Myocyte (in vitro differentiated cells): ENCODE data around the gene SLC9A7. TPM values are rescaled to one million over a fixed set of nuclear protein-coding genes. Genes with fewer than 3 reads are reported as not detected.
A peak's percentile ranks its signal among the peaks of the same experiment; 100 is the strongest.

Experiments used
- DNase-seq: peaks from one replicate; pipeline ENCODE4 v3.0.0-alpha.2; 2012; ENCODE audit warnings: low read depth
- total RNA-seq: library from RNA; depleted of rRNA; stranded (reverse); fragments of >200 nt; gene quantifications from 2 replicates; pipeline ENCODE4 v1.2.3, GENCODE V29; 2014

The SLC9A7 gene
- total RNA-seq, 1 donor from 2014 or later: 36.0 TPM

DNA sequence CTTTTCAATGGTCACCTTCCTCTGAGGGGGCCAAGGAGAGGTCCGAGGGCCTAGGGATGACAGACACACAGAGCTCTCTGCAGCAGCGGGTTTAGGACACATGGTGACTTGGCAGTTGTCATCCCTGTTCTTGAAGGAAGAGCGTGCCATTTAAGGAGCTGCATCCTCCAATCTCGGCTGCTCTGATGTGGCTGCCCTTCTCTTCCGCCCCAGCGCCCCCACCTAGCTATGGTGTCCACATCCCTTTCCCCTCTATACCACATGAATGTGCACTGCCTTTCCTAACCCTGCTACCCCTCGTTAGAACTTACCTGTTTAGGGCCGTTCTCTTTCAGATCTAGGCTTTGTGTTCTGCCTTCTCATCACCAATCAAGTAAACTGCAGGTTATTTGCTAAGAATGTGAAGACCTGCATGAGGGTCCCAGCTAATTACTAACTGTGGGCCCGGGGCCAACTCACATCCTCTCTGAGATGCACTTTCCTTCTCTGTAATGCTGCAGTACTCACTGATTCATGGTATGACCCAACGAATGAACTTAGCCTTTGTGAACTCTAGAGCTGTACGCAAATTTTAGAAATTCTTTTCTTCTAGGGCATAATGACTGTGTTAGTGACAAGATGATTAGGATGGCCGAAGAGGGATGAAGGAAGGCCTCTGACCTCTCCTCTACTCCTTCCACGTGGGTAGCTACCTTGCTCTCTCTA lies 147.1 kb downstream of the SLC9A7 start:
- no peak for DNase-seq

DNA sequence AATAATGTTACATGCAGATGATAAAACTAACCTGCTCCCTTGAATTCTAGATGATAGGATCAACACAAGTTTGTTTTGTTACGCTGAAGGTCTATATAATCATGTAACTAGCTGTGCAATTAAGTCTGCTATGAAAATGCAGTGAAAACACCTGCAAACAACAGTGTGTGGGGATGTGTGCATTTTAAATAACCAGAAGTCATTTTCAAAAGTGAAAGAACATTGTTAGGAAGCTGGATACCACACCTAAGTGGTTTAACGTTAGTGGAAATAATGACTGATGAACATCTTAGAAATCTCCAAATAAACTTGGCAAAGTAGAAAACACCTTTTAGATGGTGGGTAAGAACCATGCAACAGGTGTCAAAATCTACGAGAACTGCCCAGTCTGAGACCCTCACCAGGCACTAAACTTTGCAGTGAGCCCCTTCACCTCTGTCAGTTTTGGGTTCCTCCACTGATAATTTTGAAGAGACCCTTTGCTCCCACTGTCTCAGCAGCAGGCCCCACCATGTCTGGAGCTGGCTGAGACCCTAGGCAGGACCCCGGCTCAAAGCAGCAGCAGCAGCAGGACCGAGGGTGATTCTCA lies 148.8 kb downstream of the SLC9A7 start:
- no peak for DNase-seq

- no peak for DNase-seq
Observed at GRCh38 chrX:46607916-46608315, 151.0 kb downstream of the SLC9A7 start.

DNA sequence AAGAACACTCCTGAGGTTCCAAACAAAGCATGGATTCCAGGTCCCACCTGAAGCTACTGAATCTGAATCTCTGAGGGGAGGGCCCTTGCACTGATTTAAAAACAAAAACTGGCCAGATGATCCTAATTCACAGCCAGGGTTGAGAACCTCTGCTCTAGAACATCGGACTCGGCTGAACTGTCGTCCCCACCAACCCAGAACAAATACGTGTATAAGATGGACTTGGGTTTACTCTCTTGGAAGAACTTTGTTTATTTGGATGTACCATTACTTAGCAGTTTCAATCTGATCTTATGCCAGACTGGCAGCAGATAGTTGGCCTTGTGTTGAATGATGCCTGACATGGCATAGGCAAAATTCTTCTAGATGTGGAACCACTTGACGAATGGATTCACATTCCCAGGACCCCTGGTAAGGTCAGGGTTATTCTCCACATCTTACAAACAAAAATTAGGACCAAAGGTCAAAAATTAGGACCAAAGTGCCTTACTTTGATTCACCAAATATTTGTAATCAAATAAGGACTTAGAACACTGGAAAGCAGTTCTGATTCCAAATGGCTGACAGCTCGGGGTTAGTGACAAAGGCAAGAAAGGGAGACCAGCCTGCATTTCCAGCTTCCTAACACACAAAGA lies 156.3 kb downstream of the SLC9A7 start:
- DNase-seq: no peak

GRCh38 chrX:46601283-46601682 lies 157.6 kb downstream of the SLC9A7 start:
- no peak for DNase-seq

GRCh38 chrX:46599051-46599560 lies 159.8 kb downstream of the SLC9A7 start:
- DNase-seq: peak; percentile 58

GRCh38 chrX:46597771-46598170 lies 161.1 kb downstream of the SLC9A7 start:
- DNase-seq: no peak

GRCh38 chrX:46597208-46597607 lies 161.7 kb downstream of the SLC9A7 start:
- DNase-seq: no peak

GRCh38 chrX:46595084-46595483 lies 163.8 kb downstream of the SLC9A7 start:
- DNase-seq: no peak

DNA sequence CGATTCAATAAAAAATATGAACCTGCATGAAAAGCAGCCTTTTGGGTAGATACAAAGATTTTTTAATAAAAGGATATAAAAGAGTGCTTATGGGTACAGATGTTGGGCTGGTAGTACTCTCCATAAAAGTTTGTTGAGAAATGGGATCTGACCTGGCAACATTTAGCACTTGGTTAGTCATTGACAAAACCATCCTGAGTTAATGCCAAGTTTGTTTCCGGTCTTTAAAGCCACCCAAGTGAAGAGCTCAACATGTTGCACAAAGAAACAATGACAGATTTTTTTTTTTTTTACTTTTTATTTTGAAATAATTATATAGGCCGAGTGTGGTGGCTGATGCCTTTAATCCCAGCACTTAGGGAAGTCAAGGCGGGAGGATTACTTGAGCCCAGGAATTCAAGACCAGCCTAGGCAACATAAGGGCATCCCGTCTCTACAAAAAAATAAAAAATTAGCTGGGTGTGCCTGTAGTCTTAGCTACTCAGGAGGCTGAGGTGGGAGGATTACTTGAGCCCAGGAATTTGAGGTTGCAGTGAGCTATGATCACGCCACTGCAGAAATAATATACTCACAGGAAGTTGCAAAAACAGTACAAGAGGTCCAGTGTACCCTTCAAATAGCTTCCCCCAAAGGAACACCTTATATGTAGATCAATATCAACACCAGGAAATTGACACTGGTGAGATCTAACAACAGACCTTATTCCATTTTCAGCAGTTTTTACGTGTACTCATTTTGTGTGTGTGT lies 168.8 kb downstream of the SLC9A7 start:
- peak; percentile 67 for DNase-seq

GRCh38 chrX:46588263-46588662 lies 170.7 kb downstream of the SLC9A7 start:
- peak; percentile 51 for DNase-seq

DNA sequence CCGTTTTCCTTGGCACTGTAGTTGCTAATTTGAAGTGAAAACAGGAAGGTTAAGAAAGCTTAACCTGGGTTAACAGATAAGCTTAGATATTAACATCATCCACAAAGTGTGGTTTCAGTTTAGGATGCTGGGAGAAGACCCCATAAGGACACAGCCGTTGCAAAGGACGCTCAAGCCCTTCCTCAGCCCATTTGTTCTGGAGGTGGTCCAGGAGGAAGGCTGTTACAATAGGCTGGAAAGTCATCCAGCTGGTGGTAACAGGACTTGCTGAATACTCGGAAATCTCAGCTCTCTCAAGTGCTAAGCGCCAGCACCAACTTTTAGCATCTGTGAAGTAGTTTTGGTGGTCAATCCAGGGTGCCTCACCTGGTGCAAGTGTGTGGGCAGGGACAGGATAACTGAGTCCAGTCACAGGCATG lies 171.2 kb downstream of the SLC9A7 start:
- DNase-seq: no peak

- DNase-seq: no peak
Observed at GRCh38 chrX:46587158-46587557, 171.8 kb downstream of the SLC9A7 start.

GRCh38 chrX:46584736-46585135 lies 174.2 kb downstream of the SLC9A7 start:
- DNase-seq: no peak

DNA sequence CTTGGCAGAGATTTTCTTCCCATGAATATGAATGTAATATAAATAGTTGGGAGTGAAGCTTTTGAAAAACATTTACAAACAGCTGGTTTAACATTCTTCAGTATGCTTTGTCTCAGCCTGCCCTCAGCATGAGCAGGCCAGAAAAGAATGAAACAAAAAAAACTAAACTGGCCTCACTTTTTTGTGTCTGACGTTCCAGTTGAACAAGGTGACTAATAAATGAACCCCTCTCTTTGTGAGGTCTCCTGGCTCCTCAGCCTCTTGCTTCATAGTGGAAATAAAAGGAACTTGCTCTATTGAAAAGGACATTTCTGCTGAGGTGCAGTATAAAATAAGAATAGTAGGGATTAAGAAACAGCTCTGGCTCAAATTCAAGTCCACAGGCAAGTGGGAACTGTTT lies 176.0 kb downstream of the SLC9A7 start:
- peak; percentile 61 for DNase-seq

- DNase-seq: no peak
Observed at GRCh38 chrX:46582325-46582724, 176.6 kb downstream of the SLC9A7 start.

DNA sequence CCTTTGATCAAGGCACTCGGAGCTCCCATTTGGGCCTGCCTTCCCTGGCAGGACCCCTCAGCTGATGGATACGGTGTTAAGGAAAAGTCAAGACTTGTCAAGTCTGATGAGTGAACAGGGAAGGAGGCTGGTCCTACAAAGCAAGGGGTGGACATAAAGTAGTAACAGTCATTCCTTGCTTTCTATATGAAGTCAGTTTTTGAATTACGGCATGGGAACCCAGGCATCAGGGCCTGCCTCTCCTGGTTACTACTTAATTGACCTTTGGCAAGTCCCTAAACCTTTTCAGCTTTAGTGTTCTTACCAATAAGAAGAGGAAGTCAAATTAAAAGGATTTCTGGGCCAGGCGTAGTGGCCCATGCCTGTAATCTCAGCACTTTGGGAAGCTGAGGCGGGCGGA lies 178.3 kb downstream of the SLC9A7 start:
- no peak for DNase-seq

DNA sequence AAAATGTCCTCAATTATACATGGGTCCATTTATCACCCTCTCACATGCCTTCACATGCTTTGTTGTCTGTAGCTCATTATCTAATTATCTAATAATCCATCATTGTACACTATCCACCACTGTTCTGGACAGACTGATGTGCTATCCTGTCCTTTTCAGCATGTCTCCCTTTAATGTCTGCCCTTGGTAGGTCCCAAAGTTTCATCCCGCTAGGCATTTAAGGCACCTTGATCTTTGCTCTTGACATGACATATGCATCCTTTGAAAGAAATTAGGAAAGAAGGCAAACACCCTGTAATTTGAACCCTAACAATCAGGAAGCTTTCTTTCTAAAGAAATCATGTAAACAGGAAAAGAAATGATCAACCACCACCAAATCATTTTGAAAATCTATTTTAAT lies 179.7 kb downstream of the SLC9A7 start:
- DNase-seq: no peak

DNA sequence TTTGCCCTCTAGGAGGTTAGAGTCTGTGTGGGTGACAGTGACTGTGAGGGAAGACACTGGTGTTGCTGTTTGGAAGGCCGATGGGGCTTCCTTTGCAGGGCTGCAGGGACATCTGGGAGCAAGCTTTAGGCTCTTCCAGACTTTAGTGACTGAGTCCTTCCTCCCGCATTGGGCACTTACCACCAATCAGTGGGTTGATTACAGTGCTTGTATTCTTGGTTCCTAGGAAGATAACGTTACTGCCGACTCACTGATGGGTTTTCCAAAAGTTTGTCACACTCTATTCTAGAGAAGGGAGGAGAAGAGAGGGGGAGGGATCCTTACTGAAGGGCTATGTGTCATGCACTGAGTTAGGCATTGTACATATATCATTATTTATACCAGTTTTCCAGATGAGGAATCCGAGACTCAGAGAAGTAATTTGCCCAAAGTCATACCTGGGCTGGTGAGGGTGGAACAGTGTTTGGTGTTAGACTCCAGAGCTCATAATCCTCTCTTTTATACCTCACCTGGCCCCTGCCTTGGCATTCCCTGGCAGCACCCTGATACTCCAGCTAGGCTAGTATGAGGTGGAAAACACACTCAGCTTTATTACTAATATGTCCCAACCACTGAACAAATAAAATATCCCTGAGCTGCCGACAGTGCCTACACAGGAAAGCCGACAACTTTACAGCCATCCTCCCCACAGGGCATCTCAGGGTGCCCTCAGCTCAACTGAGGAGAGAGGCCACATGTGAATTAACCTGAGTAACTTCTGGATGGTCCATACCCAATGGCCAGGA lies 181.5 kb downstream of the SLC9A7 start:
- DNase-seq: no peak

DNA sequence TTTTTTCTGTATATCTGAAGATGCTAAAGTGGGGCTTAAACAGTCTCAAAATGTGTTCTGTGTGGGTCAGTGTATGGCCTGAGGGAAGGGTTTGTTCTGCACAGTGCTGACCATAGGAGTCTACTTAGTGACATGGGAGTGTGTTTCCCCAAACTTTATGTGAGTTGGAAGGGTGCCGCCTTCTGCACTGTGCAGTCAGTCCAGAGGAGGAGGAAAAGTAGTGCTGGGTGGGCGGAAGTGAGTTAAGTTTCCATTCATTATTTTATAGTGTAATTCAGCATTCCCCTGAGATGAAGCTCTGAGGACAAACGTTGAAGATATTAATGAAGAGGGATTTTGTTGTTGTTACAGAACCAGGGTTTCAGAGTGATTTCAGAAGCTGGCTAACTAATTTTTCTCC lies 182.5 kb downstream of the SLC9A7 start:
- no peak for DNase-seq

DNA sequence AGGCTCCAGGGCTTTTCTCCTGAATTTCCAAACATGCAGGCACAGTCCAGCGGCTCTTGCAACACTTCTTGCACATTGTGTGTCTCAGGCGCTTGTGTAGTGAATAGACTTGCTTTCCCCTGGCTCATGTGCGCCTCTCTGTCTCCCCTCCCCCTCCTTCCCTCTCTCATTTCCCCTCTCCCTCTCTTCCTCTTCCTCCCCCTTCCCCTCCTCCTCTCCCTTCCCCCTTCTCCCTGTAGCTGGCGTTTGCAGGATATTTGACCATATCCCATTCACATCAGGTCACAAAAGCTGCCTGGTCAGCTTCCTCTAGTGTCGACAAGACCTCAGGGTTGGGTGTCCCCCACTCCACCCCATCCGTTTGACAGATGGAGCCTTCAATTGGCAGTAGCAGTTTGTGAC lies 182.9 kb downstream of the SLC9A7 start:
- DNase-seq: no peak
